NCI-H1417 (cell line): ENCODE results near the gene TOR4A.
"Not testable (repeated sequence)": the region's sequence is repeated elsewhere in the genome, so short reads cannot be mapped to it uniquely, and the experiment has no call there.

Experiments
- DNase-seq, 3 experiments: peaks; one replicate each; lab custom pipeline; 2025; lab: John Stamatoyannopoulos, UW

TOR4A gene

GRCh38 chr9:137237759-137238726 lies 39.5 kb upstream of the TOR4A start:
- DNase-seq: peak; percentile 40 to 80 (median 64)

DNA sequence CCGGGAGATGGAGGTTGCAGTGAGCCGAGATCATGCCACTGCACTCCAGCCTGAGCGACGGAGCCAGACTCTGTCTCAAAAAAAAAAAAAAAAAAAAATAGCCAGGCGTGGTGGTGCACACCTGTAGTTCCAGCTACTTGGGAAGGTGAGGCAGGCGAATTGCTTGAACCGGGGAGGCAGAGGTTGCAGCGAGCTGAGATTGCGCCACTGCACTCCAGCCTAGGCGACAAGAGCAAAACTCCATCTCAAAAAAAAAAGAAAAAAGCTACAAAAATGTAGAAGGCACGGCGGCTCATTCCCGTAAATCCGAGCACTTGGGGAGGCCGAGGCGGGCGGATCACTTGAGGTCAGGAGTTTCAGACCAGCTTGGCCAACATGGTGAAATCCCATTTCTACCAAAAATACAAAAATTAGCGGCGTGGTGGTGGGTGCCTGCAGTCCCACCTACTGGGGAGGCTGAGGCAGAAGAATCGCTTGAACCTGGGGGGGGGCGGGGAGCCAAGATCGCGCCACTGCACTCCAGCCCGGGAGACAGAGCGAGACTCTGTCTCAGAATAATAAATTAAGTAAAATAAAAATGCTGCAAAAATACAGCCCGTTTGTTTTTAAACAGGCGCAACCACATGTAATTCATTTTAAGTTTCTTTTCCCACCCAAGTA lies 37.9 kb upstream of the TOR4A start:
- not testable (repeated sequence) for DNase-seq

GRCh38 chr9:137240318-137240840 lies 37.1 kb upstream of the TOR4A start:
- DNase-seq: peak; percentile 49 to 97 (median 94)

DNA sequence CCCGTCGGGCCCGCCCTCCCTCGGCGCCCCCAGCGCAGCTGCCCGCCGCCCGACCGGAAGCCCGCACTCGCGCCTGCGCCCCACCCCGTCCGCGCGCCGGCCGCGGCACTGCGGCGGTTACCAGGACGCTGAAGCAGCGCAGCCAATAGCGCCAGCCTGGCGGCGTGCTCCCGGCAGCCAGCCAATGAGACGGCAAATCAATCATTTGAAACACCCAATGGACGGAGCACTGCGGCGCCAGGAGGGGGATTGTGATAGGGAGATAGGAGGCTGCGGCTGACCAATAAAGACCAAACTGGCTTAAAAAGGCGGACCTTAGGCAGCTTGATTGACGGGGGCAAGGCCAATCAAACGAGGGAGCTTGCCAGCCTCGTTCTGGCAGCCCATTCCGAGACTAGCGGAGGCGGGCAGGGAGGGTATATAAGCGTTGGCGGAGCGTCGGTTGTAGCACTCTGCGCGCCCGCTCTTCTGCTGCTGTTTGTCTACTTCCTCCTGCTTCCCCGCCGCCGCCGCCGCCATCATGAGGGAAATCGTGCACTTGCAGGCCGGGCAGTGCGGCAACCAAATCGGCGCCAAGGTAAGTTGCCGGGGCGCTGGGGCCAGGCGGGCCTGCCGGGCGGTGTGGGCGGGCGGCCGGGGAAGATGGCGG lies 36.6 kb upstream of the TOR4A start, which contains the start of gene TUBB4B:
Gene TUBB4B, plus strand, starts transcription at position 447 of the 649 bp plus-strand sequence. Its CDS starts 74 bp downstream, at position 521.
- DNase-seq: peak; percentile 94 to 100 (median 100)

- peak in 2 of 3 experiments; percentile 45 to 72 for DNase-seq
These were observed 35.8 kb upstream of the TOR4A start for GRCh38 chr9:137241490-137242268.

DNA sequence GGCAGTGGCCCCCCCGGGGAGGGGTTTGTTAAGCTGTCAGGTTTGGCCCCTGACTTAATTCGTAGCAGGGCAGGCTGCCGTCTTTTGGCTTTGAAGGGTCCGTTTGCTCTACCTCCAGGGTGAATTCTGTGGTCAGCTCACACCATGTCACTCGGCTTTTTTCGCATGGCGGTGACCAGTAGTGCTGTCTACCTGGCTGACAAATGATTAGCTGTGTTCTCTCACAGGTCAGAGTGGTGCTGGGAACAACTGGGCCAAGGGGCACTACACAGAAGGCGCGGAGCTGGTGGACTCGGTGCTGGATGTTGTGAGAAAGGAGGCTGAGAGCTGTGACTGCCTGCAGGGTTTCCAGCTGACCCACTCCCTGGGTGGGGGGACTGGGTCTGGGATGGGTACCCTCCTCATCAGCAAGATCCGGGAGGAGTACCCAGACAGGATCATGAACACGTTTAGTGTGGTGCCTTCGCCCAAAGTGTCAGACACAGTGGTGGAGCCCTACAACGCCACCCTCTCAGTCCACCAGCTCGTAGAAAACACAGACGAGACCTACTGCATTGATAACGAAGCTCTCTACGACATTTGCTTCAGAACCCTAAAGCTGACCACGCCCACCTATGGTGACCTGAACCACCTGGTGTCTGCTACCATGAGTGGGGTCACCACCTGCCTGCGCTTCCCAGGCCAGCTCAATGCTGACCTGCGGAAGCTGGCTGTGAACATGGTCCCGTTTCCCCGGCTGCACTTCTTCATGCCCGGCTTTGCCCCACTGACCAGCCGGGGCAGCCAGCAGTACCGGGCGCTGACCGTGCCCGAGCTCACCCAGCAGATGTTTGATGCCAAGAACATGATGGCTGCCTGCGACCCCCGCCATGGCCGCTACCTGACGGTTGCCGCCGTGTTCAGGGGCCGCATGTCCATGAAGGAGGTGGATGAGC lies 35.0 kb upstream of the TOR4A start:
- DNase-seq: peak in 1 of 3 experiments; percentile 55

DNA sequence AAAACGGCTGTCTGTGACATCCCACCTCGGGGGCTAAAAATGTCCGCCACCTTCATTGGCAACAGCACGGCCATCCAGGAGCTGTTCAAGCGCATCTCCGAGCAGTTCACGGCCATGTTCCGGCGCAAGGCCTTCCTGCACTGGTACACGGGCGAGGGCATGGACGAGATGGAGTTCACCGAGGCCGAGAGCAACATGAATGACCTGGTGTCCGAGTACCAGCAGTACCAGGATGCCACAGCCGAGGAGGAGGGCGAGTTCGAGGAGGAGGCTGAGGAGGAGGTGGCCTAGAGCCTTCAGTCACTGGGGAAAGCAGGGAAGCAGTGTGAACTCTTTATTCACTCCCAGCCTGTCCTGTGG lies 34.3 kb upstream of the TOR4A start:
- DNase-seq: peak in 1 of 3 experiments; percentile 48

DNA sequence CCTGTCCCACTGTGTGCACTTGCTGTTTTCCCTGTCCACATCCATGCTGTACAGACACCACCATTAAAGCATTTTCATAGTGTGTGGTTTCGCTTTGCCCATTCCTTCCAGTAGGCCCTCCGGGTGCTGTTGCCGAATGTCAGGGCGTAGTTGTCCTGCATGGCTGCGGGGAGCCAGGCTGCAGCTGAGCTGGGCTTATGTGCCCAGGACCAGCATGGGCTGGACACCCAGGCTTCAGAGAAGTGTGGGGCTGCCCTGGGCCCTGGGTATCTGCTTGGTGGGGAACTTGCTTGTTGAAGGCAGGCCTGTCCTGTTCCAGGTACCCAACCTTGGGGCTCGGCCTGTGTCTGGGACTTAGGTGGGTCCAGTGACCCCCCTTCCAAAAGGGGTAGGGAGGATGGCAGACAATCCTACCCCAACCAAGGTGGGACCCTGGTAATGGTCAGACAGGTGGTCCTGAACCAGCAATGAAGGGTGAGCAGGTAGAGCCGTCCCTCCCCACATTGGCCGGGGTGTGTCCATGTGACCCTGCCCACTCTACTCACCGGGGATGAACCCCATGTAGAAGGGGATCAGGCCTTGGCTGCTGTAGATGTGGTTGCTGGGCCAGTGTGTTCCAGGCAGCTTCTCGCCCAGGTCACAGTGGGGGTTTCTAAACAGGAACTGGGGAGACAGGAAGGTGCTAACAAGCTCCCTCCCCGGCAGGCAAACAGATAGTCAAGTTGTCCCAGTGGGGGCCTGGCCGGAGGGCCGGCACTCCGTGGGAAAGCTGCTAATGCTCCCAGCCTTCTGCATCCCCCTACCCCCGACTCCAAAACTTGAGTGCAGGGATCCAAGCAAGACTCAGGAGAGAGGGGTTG lies 33.7 kb upstream of the TOR4A start:
- peak in 1 of 3 experiments; percentile 73 for DNase-seq

DNA sequence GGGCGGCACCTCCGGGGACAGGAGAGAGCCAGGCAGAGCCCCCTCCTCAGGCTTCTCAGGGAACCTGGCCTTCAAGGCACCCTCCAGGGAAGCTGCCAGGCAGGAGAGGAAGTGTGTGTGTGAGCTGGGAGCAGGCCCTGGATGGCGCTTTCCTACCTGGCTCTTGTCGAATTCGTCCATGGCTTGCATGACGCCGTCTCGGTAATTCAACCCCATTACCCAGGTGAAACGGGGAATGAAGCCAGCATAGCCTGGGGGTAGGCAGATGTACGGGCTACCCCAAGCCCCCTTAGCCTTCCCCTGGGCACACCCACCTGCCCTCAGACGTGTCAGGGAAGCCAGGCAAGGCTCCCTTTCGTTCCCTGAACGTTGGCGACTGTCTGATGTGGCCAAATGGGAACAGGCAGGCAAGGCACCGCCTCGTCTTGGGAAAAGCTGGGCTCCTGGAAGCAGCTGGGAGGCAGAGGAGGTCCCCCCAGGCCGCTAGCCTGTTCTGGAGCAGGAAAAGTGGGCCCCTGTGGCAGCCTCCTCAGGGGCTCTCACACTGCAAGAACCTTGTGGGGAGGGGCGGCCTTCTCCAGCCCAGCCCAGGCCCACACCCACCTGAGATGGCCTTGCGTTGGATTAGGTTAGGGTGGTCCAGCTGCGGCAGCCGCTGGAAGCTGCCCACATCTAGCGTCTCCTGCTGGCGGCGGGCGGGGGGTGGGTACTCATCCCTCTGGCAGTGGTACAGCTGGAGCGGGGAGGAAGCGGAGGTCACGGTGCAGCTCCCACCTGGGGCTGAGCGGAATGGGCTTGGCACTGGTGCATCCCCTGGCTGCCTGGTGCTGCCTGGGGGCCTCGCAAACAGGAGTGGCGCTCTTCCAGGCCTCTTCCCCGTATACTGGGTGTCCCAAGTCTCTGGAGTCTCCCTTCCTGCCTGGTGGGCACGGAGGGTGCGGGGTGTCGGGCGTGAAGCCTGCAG lies 32.8 kb upstream of the TOR4A start:
- DNase-seq: peak in 2 of 3 experiments; percentile 43 to 73

DNA sequence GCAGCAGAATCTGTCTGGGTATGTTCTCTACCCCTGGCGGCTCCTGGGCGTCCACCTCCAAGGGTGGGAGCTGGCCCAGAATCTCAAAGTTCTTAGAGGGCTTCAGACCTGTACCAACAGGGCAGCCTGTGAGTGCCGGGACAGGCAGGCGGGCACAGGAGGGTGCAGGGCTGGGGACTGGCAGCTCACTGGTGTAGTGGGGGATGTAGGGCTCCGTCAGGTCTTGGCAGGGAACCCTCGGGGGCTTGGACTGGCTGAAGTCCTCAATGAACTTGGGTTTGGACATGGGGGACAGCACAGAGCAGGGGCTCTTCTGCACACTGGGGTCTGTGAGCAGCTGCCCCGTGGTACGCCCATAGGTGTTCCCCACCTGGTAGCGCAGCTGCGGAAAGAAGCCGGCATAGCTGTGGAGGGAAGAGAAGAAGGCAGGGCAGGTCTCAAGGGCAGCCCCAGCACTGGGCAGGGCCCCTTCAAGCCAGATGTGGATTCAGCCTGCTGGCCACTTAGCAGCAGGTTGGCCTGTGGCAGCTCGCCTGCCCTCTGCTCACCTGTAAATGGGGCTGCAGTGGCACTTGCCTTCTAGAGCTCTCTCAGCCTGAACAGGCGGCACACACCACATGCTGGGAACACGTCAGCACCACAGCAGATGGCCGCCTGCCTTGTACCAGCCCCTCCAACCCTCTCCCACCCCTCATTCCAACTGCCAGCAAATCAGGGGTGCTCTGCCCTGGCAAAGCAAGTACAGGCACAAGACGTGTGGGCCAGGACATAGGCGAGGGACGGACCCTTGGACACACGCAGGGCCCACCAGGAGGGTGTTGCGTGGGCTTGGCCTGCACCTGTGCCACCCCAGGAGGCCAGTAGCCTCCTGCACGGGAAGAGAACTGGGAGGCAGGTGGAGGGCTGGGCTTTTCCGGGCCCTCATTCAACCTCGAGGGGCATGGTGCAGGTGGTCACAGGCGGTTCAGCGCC lies 31.8 kb upstream of the TOR4A start:
- DNase-seq: peak in 2 of 3 experiments; percentile 72 to 84

GRCh38 chr9:137247135-137247915 lies 30.2 kb upstream of the TOR4A start:
- peak in 1 of 3 experiments; percentile 22 for DNase-seq

GRCh38 chr9:137247916-137248175 lies 29.7 kb upstream of the TOR4A start:
- no peak for DNase-seq

GRCh38 chr9:137250329-137251193 lies 27.0 kb upstream of the TOR4A start:
- DNase-seq: no peak

GRCh38 chr9:137251194-137251461 lies 26.4 kb upstream of the TOR4A start, which contains the start of gene STPG3:
Gene STPG3, plus strand, starts transcription at chr9:137251286. Its CDS starts 1 bp downstream, at chr9:137251287.
- DNase-seq: no peak

GRCh38 chr9:137251490-137252268 lies 25.8 kb upstream of the TOR4A start:
- no peak for DNase-seq
